SW 1271 (cell line): ENCODE data around the gene PBXIP1.

Experiments used
- DNase-seq, 2 experiments: peaks; one replicate each; lab custom pipeline; 2025; lab: John Stamatoyannopoulos, UW

Gene PBXIP1

DNA sequence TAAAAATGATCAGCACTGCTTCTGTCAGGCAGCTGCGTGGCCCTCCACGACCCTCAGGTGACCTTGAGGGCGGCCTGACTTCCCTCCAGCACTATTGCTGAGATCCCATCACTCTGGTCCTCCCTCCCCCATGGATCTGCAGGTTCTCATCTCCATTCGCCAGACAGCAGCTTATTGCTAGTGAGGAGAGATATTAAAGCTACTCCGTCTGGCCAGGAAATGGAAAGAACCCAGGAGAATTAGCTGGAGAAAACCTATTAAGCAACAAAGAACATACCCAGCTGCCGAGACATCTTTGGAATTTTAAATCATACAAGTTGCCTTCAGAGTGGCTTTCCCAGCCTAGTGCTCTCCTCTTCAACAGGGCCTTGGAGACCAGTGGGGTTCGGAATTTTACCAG lies 60.1 kb downstream of the PBXIP1 start:
- no peak for DNase-seq
